Esophagus squamous epithelium (tissue), 4 donors: ENCODE data around the gene IL17RB.

Experiments used
- CTCF ChIP-seq, 6 experiments: fragments of 450-650 bp in 4 of 6; fragments of 200-600 bp in 2 of 6; sonication (generic) in 2 of 6; IDR thresholded peaks; one replicate each; pipeline ENCODE4 v1.5.1; 2016 to 2019; ENCODE audit warnings: antibody characterized with exemption in 6 of 6, mild to moderate bottlenecking in 4 of 6, moderate library complexity in 4 of 6
- POLR2A ChIP-seq, 4 donors: fragments of 450-650 bp; IDR thresholded peaks; one replicate each; pipeline ENCODE4 v1.6.1; 2017; ENCODE audit warnings: antibody characterized with exemption in 4 of 4, mild to moderate bottlenecking in 4 of 4, moderate library complexity in 3 of 4

DNA sequence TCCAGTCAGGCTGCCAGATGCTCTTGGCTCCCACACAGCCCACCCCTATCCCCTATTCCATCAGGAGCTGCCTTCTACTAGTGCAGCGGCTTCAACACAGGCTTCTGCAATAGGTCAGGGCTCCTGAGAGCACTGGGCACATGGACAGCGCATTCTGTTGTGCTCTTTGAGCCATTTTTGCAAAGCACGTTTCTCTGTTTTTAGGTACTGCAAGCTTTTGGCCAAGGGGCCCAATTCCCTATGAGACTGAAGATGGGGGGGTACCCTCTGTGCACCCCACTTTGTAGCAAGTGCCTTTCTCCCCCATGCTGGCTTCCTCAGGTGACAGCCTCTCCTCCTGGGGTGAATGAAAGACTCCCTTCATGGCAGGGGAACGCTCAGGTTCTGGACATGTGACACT is 31.3 kb upstream of the IL17RB start:
- TF ChIP-seq CTCF (IDR thresholded peaks at IDR 0.05) (no peak), POLR2A (IDR thresholded peaks at IDR 0.05) (no peak)
